ENCODE results near the gene ELFN1.

ELFN1 gene

DNA sequence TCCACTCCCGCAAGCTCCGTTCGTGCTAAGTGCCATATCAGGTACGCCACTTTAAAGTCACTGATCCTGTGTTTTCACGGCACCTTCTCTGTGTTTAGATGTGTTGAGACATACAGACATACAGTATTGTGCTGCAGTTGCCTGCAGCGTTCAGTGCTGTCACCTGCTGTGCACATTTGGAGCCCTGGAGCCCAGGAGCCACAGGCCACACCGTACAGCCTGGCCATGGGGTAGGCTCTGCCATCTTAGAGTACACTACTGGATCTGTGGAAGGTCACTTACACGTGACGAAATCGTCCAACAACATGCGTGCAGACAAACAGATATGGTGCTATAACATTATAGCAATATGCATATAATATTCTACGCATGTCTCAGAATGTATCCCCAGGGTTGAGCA is 111.3 kb downstream of the ELFN1 start:
- ATAC-seq (no peak), DNase-seq (ENCODE audit: low spot score in 2 of 2) (no peak)
- Mint-ChIP-seq H3K36me3 (no peaks in the 10 kb centered on the region), H3K4me3 (no peak overlapping the region), H3K9me3 (peaks cover 2% of the 10 kb centered on the region), H3K27ac (no peak overlapping the region), H3K4me1 (no peaks in the 10 kb centered on the region)

GRCh38 chr7:1785839-1786238 is 115.8 kb downstream of the ELFN1 start:
- no peaks in the 10 kb centered on the region for H3K36me3 Mint-ChIP-seq

GRCh38 chr7:1787241-1787640 is 117.2 kb downstream of the ELFN1 start:
- Mint-ChIP-seq H3K4me3 (no peak overlapping the region), H3K4me1 (no peaks in the 10 kb centered on the region), H3K27ac (no peak overlapping the region), H3K36me3 (no peaks in the 10 kb centered on the region), H3K9me3 (peaks cover 3% of the 10 kb centered on the region)
- no peak for ATAC-seq
- DNase-seq (ENCODE audit: low spot score in 2 of 2): no peak

More at GRCh38 chr7:1785839-1786238, 115.8 kb downstream of the ELFN1 start:
- no peak overlapping the region for H3K27ac Mint-ChIP-seq
- no peak overlapping the region for H3K4me3 Mint-ChIP-seq
- no peaks in the 10 kb centered on the region for H3K4me1 Mint-ChIP-seq
- DNase-seq (ENCODE audit: low spot score in 2 of 2) (no peak), ATAC-seq (no peak)
- H3K9me3 Mint-ChIP-seq: peaks cover 3% of the 10 kb centered on the region

DNA sequence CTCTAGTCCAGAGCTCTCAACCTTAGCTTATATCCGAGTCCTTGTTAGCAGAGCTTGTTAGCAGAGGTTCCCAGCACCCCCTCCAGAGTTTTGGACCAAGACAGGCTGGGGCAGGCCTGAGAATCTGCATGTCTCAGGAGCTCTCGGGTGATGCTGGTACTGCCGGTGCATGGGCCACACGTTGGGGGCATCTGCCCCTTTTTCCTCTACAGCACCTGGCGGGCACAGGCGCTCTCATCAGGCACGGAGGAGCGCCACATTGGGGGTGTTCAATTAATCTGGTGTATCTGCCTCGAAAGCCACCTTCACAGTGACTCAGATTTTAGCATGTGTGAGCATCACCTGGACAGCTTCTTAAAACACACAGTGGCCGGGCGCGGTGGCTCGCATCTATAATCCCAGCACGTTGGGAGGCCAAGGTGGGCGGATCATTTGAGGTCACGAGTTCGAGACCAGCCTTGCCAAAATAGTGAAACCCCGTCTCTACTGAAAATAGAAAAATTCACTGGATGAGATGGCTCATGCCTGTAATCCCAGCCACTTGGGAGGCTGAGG is 117.7 kb downstream of the ELFN1 start:
- Mint-ChIP-seq H3K4me1 (no peaks in the 10 kb centered on the region), H3K36me3 (no peaks in the 10 kb centered on the region), H3K4me3 (no peak overlapping the region), H3K27ac (no peak overlapping the region), H3K9me3 (peaks cover 3% of the 10 kb centered on the region)
- ATAC-seq (no peak), DNase-seq (ENCODE audit: low spot score in 2 of 2) (no peak)

- no peak overlapping the region for H3K27ac Mint-ChIP-seq
- peaks cover 17% of the 10 kb centered on the region for H3K9me3 Mint-ChIP-seq
- no peak overlapping the region for H3K4me3 Mint-ChIP-seq
- no peaks in the 10 kb centered on the region for H3K4me1 Mint-ChIP-seq
- DNase-seq (ENCODE audit: low spot score in 2 of 2): no peak
- ATAC-seq: no peak
- H3K36me3 Mint-ChIP-seq: no peaks in the 10 kb centered on the region
These were observed 124.9 kb downstream of the ELFN1 start for GRCh38 chr7:1794888-1795542.

All from stimulated activated effector memory CD8-positive, alpha-beta T cell treated with anti-CD3 and anti-CD28 coated beads, Interleukin-12 subunit alpha, Interleukin-12 subunit beta, amount 100 ng/mL, for 72 hours (primary cell).